Keratinocyte (primary cell): ENCODE measurements around the gene ITGA2. TPM values are rescaled to one million over a fixed set of nuclear protein-coding genes. Genes with fewer than 3 reads are reported as not detected.

Experiments used
- DNase-seq: peaks from one replicate; pipeline ENCODE4 v3.0.0-alpha.2; 2011; ENCODE audit warnings: low read depth, missing footprints, low spot score
- FAIRE-seq: peaks from 2 replicates; lab custom pipeline; 2011; peaks lifted over from hg19 to GRCh38; lab: Jason Lieb, UNC
- H2AFZ ChIP-seq: 2 replicates; pipeline ENCODE4 v1.6.0; 2012; ENCODE audit warnings: low read length, control low read depth, inconsistent platforms; ENCODE audit not compliant: control insufficient read depth
- H3K27ac ChIP-seq: 2 replicates; pipeline ENCODE4 v1.5.1; 2011; ENCODE audit warnings: low read length; ENCODE audit not compliant: control insufficient read depth, insufficient read depth
- H3K27me3 ChIP-seq: 3 replicates; pipeline ENCODE4 v1.6.0; 2011; ENCODE audit warnings: low read length; ENCODE audit not compliant: control insufficient read depth, insufficient read depth; ENCODE audit errors: extremely low read depth
- H3K36me3 ChIP-seq, 2 experiments: 2 replicates in 1 of 2; 3 replicates in 1 of 2; pipeline ENCODE4 v1.5.1; 2011; ENCODE audit warnings: low read length in 2 of 2, mild to moderate bottlenecking in 1 of 2; ENCODE audit not compliant: control insufficient read depth in 2 of 2, insufficient read depth in 2 of 2; ENCODE audit errors: extremely low read depth in 1 of 2
- H3K4me1 ChIP-seq: 3 replicates; pipeline ENCODE4 v1.5.1; 2011; ENCODE audit warnings: low read length; ENCODE audit not compliant: control insufficient read depth, insufficient read depth; ENCODE audit errors: extremely low read depth
- H3K4me2 ChIP-seq: 3 replicates; pipeline ENCODE4 v1.6.0; 2011; ENCODE audit warnings: low read depth, low read length; ENCODE audit not compliant: control insufficient read depth, insufficient read depth; ENCODE audit errors: extremely low read depth
- H3K4me3 ChIP-seq, 3 experiments: fragments of 200-600 bp in 1 of 3; sonication (generic) in 1 of 3; 2 replicates in 2 of 3; 3 replicates in 1 of 3; pipeline ENCODE4 v1.5.1; 2011 to 2016; ENCODE audit warnings: low read length in 3 of 3, mild to moderate bottlenecking in 3 of 3, control low read depth in 2 of 3, inconsistent platforms in 1 of 3, low read depth in 1 of 3, mixed read lengths in 1 of 3, mixed run types in 1 of 3, moderate library complexity in 1 of 3; ENCODE audit not compliant: control insufficient read depth in 2 of 3, insufficient read depth in 2 of 3; ENCODE audit errors: extremely low read depth in 1 of 3
- H3K79me2 ChIP-seq: 2 replicates; pipeline ENCODE4 v1.6.0; 2012; ENCODE audit warnings: low read length; ENCODE audit not compliant: control insufficient read depth, insufficient read depth
- H3K9ac ChIP-seq: 3 replicates; pipeline ENCODE4 v1.6.0; 2011; ENCODE audit warnings: low read length; ENCODE audit not compliant: control insufficient read depth, insufficient read depth; ENCODE audit errors: extremely low read depth
- H3K9me1 ChIP-seq: 3 replicates; pipeline ENCODE4 v1.6.0; 2011; ENCODE audit warnings: low read length; ENCODE audit not compliant: control insufficient read depth, insufficient read depth; ENCODE audit errors: extremely low read depth
- H3K9me3 ChIP-seq: 2 replicates; pipeline ENCODE4 v1.5.1; 2012; ENCODE audit warnings: low read depth, low read length; ENCODE audit not compliant: control insufficient read depth
- H4K20me1 ChIP-seq: 3 replicates; pipeline ENCODE4 v1.6.0; 2011; ENCODE audit warnings: low read length; ENCODE audit not compliant: control insufficient read depth, insufficient read depth; ENCODE audit errors: extremely low read depth
- EZH2 ChIP-seq: IDR thresholded peaks from one replicate; pipeline ENCODE4 v1.6.1; 2012; ENCODE audit warnings: inconsistent platforms, mild to moderate bottlenecking, low read length, moderate library complexity
- dilution Hi-C: fragments of 300-500 bp; cut with MboI; formaldehyde crosslinking; loops from one replicate; pipeline ENCODE4 v1.7.0; 2020; ENCODE audit warnings: low sequenced_read_pairs; ENCODE audit not compliant: extremely low pct_ligation_motif_present
- polyA plus RNA-seq, 5 experiments: library from polyadenylated mRNA; depleted of rRNA in 3 of 5; stranded (reverse) in 3 of 5; stranded (forward) in 1 of 5; unstranded in 1 of 5; fragments of >200 nt; gene quantifications; 1 replicate in 1 of 5; 2 replicates in 3 of 5; 3 replicates in 1 of 5; pipeline versions ENCODE4 v1.2.1 to v1.2.3, GENCODE V29; 2011 to 2012; ENCODE audit warnings: missing spikeins in 2 of 5, low read depth in 1 of 5, low replicate concordance in 1 of 5
- TF ChIP-seq, protein P1 (sequence below), 3 experiments: IDR thresholded peaks in 1 of 3; conservative IDR thresholded peaks in 1 of 3; optimal IDR thresholded peaks in 1 of 3; 2 replicates in 2 of 3; 3 replicates in 1 of 3; pipeline versions ENCODE3 to v1.5.1; 2011; ENCODE audit warnings: low read length in 3 of 3, mild to moderate bottlenecking in 3 of 3, moderate library complexity in 2 of 3, control low read depth in 1 of 3, inconsistent platforms in 1 of 3; ENCODE audit not compliant: insufficient read depth in 2 of 3; ENCODE audit errors: extremely low read depth in 1 of 3

Gene ITGA2
- polyA plus RNA-seq, 1 donor (not counting 4 experiments of a cell fraction or from before 2014, with no cell fraction given) = 112 TPM

- Histone ChIP-seq H3K4me1 (peaks cover 65% of the 10 kb centered on the region), H3K27ac (peak overlapping the region; percentile 90), H4K20me1 (peaks cover 3% of the 10 kb centered on the region), H3K4me3 (no peak overlapping the region), H3K27me3 (no peaks in the 10 kb centered on the region), H3K79me2 (peaks cover 76% of the 10 kb centered on the region), H3K9me1 (no peaks in the 10 kb centered on the region), H2AFZ (no peak overlapping the region), H3K36me3 (peaks cover 9 to 27% of the 10 kb centered on the region in 2 experiments), H3K4me2 (peak overlapping the region; percentile 74), H3K9ac (no peak overlapping the region), H3K9me3 (no peaks in the 10 kb centered on the region)
- no peak for TF ChIP-seq EZH2
- TF ChIP-seq, protein P1, sequence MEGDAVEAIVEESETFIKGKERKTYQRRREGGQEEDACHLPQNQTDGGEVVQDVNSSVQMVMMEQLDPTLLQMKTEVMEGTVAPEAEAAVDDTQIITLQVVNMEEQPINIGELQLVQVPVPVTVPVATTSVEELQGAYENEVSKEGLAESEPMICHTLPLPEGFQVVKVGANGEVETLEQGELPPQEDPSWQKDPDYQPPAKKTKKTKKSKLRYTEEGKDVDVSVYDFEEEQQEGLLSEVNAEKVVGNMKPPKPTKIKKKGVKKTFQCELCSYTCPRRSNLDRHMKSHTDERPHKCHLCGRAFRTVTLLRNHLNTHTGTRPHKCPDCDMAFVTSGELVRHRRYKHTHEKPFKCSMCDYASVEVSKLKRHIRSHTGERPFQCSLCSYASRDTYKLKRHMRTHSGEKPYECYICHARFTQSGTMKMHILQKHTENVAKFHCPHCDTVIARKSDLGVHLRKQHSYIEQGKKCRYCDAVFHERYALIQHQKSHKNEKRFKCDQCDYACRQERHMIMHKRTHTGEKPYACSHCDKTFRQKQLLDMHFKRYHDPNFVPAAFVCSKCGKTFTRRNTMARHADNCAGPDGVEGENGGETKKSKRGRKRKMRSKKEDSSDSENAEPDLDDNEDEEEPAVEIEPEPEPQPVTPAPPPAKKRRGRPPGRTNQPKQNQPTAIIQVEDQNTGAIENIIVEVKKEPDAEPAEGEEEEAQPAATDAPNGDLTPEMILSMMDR (optimal IDR thresholded peaks at IDR 0.05 in 1 of 3, IDR thresholded peaks at IDR 0.05 in 1 of 3, conservative IDR thresholded peaks at IDR 0.05 in 1 of 3; ENCODE audit: extremely low read depth in 1 of 3, insufficient read depth in 2 of 3, low read length in 3 of 3) = no peak
- dilution Hi-C loops = no loop called here
- FAIRE-seq (peak; percentile 98), DNase-seq (no peak)
Observed at GRCh38 chr5:53008751-53009150, 19.6 kb downstream of the ITGA2 start.

DNA sequence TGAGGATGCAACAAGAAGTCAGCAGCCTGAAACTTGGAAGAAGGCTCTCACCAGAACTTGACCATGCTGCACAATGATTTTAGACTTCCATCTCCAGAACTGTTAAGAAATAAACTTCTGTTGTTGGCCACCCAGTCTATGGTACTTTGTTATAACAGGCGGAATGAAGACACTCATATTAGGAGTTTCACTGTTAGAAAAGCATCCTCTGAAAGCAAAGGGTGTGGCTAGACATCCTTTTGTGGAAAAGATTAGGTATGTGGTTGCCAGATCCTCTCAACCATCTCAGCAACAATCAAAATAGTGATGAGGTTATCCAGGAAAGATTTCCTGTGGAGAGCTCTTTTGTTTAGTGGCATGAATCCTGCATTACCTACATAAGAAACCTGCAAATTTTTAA is 20.7 kb downstream of the ITGA2 start:
- DNase-seq (no peak), FAIRE-seq (no peak)
- Histone ChIP-seq H3K36me3 (peaks cover 6 to 20% of the 10 kb centered on the region in 2 experiments), H3K4me2 (no peak overlapping the region), H3K4me3 (no peak overlapping the region), H3K9me1 (no peaks in the 10 kb centered on the region), H2AFZ (no peak overlapping the region), H3K4me1 (peaks cover 55% of the 10 kb centered on the region), H3K79me2 (peaks cover 79% of the 10 kb centered on the region), H4K20me1 (peaks cover 3% of the 10 kb centered on the region), H3K27ac (peak overlapping the region; percentile 90), H3K9me3 (no peaks in the 10 kb centered on the region), H3K9ac (no peak overlapping the region), H3K27me3 (no peaks in the 10 kb centered on the region)
- dilution Hi-C loops = no loop called here
- TF ChIP-seq, protein P1 (optimal IDR thresholded peaks at IDR 0.05 in 1 of 3, IDR thresholded peaks at IDR 0.05 in 1 of 3, conservative IDR thresholded peaks at IDR 0.05 in 1 of 3; ENCODE audit: extremely low read depth in 1 of 3, insufficient read depth in 2 of 3, low read length in 3 of 3) = no peak
- TF ChIP-seq EZH2 = no peak
